ENCODE data around the gene TMEM19.

DNA sequence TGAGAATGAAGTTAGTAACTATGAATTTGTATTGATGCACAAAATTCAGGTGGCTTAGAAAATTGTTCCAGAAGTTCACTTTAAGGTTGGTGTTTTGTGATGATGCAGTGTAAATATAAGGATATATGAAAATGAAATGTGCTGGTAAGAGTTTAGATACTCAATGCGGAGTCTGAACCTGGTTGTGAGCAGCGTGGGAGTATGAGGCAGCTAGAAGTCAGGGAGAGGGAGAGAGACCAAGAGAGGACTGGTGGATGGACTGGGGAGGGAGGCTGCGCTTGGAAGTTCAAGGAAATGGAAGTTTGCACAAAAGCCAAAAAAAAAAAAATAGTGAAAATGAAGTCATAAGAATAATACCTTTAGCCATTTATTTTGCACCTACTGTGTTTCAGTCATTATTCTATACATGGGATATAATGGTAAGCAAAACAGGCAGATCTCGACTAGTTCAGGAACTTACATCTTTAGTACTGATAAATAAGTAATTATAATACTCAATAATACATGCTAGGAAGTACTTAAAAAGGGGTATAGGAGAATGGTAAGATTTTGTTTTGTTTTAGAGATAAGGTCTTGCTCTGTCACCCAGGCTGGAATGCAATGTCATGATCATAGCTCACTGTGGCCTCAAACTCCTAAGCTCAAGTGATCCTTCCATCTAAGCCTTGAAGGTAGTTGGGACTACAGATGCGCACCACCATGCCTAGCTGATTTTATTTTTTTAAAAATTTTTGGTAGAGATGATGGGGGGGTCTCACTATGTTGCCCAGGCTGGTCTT lies 58.8 kb downstream of the TMEM19 start:
- no peak for TF ChIP-seq POLR2AphosphoS5 (IDR thresholded peaks at IDR 0.05)
- TF ChIP-seq CTCF (IDR thresholded peaks at IDR 0.05) = no peak
- no peak for TF ChIP-seq EP300 (IDR thresholded peaks at IDR 0.05)
